HG03457 (cell line): ENCODE data around the gene TMEM208.
A peak's percentile ranks its signal among the peaks of the same experiment; 100 is the strongest.

Source experiments
- ATAC-seq: cut with Tn5 transposase; IDR thresholded peaks from one replicate; pipeline ENCODE4 v1.9.1; 2021; ENCODE audit warnings: moderate number of reproducible peaks; ENCODE audit not compliant: unreplicated experiment

TMEM208 gene

GRCh38 chr16:67226804-67227566, at the start of gene TMEM208:
TMEM208 (plus strand) TSS chr16:67227130; CDS start chr16:67227219, 89 bp downstream.
- peak; percentile 81 for ATAC-seq

GRCh38 chr16:67177743-67178699, 48.9 kb upstream of the TMEM208 start:
- ATAC-seq: no peak

- ATAC-seq: no peak
These were observed 47.4 kb upstream of the TMEM208 start for GRCh38 chr16:67179421-67180080.

GRCh38 chr16:67180166-67180565, 46.8 kb upstream of the TMEM208 start:
- ATAC-seq: no peak

GRCh38 chr16:67181346-67181745, 45.6 kb upstream of the TMEM208 start:
- no peak for ATAC-seq

- no peak for ATAC-seq
These were observed 44.6 kb upstream of the TMEM208 start for GRCh38 chr16:67182288-67182687.

GRCh38 chr16:67183284-67183626, 43.7 kb upstream of the TMEM208 start:
- no peak for ATAC-seq

GRCh38 chr16:67183627-67184452, 43.1 kb upstream of the TMEM208 start, which contains the start of gene MATCAP1:
MATCAP1 (minus strand) TSS chr16:67183963; CDS start chr16:67180610, 3,353 bp downstream.
- ATAC-seq: peak; percentile 76

- ATAC-seq: no peak
These were observed 42.4 kb upstream of the TMEM208 start for GRCh38 chr16:67184453-67184994.

- no peak for ATAC-seq
These were observed 41.8 kb upstream of the TMEM208 start for GRCh38 chr16:67184995-67185650.

GRCh38 chr16:67185651-67186134, 41.2 kb upstream of the TMEM208 start:
- no peak for ATAC-seq

- no peak for ATAC-seq
These were observed 40.4 kb upstream of the TMEM208 start for GRCh38 chr16:67186550-67186950.

- ATAC-seq: no peak
These were observed 39.6 kb upstream of the TMEM208 start for GRCh38 chr16:67187175-67187890.

GRCh38 chr16:67188323-67188722, 38.6 kb upstream of the TMEM208 start:
- no peak for ATAC-seq

- ATAC-seq: no peak
These were observed 38.1 kb upstream of the TMEM208 start for GRCh38 chr16:67188798-67189197.

- ATAC-seq: no peak
These were observed 36.9 kb upstream of the TMEM208 start, which contains the start of gene EXOC3L1 for GRCh38 chr16:67190041-67190440. EXOC3L1 (minus strand) TSS chr16:67190136; CDS start chr16:67189676, 460 bp downstream.

GRCh38 chr16:67190448-67191399, 36.2 kb upstream of the TMEM208 start:
- no peak for ATAC-seq
